Measurements from ENCODE around the gene E2F4. TPM values are rescaled to one million over a fixed set of nuclear protein-coding genes. Genes with fewer than 3 reads are reported as not detected.

Gene E2F4
- total and polyA plus RNA-seq, 2 experiments from 2014 or later: 67.0 to 135 TPM

GRCh38 chr16:67154578-67155294 lies 37.2 kb upstream of the E2F4 start (continued):
- TF ChIP-seq EZH2phosphoT487 (IDR thresholded peaks at IDR 0.05; ENCODE audit: unreplicated experiment): no peak

- ATAC-seq (peak; percentile 52), DNase-seq (ENCODE audit: low spot score) (peak; percentile 84)
- Histone ChIP-seq H3K4me3 (peak overlapping the region; percentile 57), H3K36me3 (ENCODE audit: insufficient read depth) (no peaks in the 10 kb centered on the region), H3K27ac (ENCODE audit: low read depth) (no peak overlapping the region), H3K9me2 (ENCODE audit: insufficient read depth) (no peaks in the 10 kb centered on the region), H3K4me2 (peak overlapping the region; percentile 87), H3K79me2 (replicated peaks; ENCODE audit: insufficient read depth) (no peaks in the 10 kb centered on the region), H4K20me1 (replicated peaks; ENCODE audit: insufficient read depth) (peaks cover 5% of the 10 kb centered on the region; the same call in 1 of the 2 replicates), H3F3A (replicated peaks; ENCODE audit: low read depth) (peaks cover 4% of the 10 kb centered on the region; the same call in 1 of the 2 replicates), H3K4me1 (ENCODE audit: insufficient read depth) (peaks cover 25% of the 10 kb centered on the region; the same call in 1 of the 2 replicates), H3K27me3 (ENCODE audit: insufficient read depth) (peaks cover 100% of the 10 kb centered on the region), H2AFZ (peak overlapping the region; percentile 72; the same call in 1 of the 2 replicates)
- no peaks in the 10 kb centered on the region; the same call in 2 of the 3 replicates for H3K36me3 Mint-ChIP-seq (ENCODE audit: low read depth)
- H3K9me3 Mint-ChIP-seq: peaks cover 3% of the 10 kb centered on the region; the same call in 1 of the 3 replicates
- H3K27ac Mint-ChIP-seq: no peak overlapping the region
- H3K27me3 Mint-ChIP-seq (ENCODE audit: insufficient read depth, low read depth, poor library complexity): peaks cover 95% of the 10 kb centered on the region
- H3K4me1 Mint-ChIP-seq: peaks cover 18% of the 10 kb centered on the region; the same call in 2 of the 3 replicates
- peak overlapping the region; percentile 66 for H3K4me3 Mint-ChIP-seq
- TF ChIP-seq ETS1 (IDR thresholded peaks at IDR 0.05) (no peak), POLR2AphosphoS5 (IDR thresholded peaks at IDR 0.05; ENCODE audit: low read depth) (no peak), JUNB (IDR thresholded peaks at IDR 0.05; ENCODE audit: unreplicated experiment) (no peak), CTCF (conservative IDR thresholded peaks at IDR 0.05; ENCODE audit: low read depth in 2 of 2) (peak; percentile 73 to 94), ZNF331 (CRISPR knock-in tag; IDR thresholded peaks at IDR 0.05; ENCODE audit: low read depth) (no peak), ZNF462 (CRISPR knock-in tag; IDR thresholded peaks at IDR 0.05) (no peak), REST (IDR thresholded peaks at IDR 0.05; ENCODE audit: unreplicated experiment) (no peak), STAT1 (IDR thresholded peaks at IDR 0.05; ENCODE audit: unreplicated experiment) (no peak)
These were observed 36.4 kb upstream of the E2F4 start for GRCh38 chr16:67155295-67156142.
